ENCODE results near the gene TMEM131.

DNA sequence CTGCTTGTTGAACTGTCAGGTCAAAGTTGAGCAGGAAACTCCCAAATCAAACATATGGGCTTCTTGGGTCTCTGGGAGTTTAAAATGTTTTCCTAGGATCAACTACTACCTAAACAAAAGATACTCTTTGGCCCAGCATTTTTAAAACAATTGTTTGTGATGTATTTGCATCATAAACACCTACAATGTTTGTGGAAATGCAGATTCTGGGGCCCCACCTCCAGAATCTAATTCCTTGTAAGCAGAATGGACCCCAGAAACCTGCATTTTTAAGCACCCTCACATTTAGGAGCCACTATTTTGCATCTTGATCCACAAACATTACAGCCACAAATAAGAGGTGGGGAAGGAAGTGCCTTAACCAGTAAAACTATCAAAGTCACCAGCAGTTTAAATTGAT is 104.1 kb downstream of the TMEM131 start:
- no peak for TF ChIP-seq POLR2AphosphoS5 (IDR thresholded peaks at IDR 0.05)
- no peak for TF ChIP-seq CTCF (IDR thresholded peaks at IDR 0.05)
- TF ChIP-seq POLR2A (IDR thresholded peaks at IDR 0.05): no peak
- TF ChIP-seq EP300 (IDR thresholded peaks at IDR 0.05; ENCODE audit: low read depth): no peak

Measured in transverse colon (tissue), 4 donors.